ENCODE data around the gene LGALS3.

Gene LGALS3

DNA sequence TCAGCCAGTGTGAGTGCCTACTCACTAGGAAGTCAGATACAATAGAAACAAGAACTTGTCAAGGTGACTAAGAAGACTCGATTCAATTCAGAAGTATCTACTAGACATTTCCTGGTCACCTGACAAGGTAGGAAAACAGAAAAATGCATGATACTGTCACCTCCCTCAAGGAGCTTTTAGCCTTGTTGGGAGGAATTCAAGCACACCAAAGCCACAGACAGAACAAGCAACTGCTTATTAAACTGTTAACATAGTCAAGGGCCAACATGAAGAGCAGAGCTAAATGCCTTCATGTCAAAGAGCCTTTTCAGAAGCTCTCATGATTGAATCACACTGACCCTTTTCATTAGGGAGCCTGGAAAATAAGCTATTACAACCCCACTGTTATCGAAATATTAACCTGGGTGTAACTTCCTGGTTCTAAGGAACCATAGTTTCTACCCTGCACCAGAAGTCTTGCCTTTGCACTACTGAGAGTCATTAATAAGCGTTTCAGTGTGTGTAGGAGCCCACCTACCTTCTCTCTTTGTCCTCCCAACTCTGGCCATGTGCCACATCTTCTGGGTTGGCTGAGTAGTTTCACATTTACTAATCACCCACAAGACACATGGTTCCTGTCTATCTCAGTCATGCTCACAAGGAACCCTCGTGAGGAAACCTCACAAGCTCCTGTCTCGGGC lies 31.0 kb upstream of the LGALS3 start:
- ChIA-PET POLR2A (no interaction called here), CTCF (interaction anchor here (0.8 kb wide), 1 partner anchor 63 kb away, joined by 4 read pairs; no protein-coding TSS in a partner anchor)
- Histone ChIP-seq H3K27ac (ENCODE audit: extremely low read depth, low read depth, low read length) (no peak overlapping the region), H3K4me3 (ENCODE audit: low read depth, low read length) (no peak overlapping the region), H3K4me1 (ENCODE audit: control insufficient read depth, insufficient read depth, low read length) (peaks cover 11% of the 10 kb centered on the region; the same call in 1 of the 2 replicates), H3K36me3 (ENCODE audit: control insufficient read depth in 2 of 2, insufficient read depth in 1 of 2, low read length in 2 of 2) (no peaks in the 10 kb centered on the region), H3K9me3 (ENCODE audit: control insufficient read depth, insufficient read depth, low read depth, low read length) (no peaks in the 10 kb centered on the region)
- TF ChIP-seq ZFHX2 (tag by site-specific recombination; conservative IDR thresholded peaks at IDR 0.05): peak; percentile 68
- TF ChIP-seq, protein P1, sequence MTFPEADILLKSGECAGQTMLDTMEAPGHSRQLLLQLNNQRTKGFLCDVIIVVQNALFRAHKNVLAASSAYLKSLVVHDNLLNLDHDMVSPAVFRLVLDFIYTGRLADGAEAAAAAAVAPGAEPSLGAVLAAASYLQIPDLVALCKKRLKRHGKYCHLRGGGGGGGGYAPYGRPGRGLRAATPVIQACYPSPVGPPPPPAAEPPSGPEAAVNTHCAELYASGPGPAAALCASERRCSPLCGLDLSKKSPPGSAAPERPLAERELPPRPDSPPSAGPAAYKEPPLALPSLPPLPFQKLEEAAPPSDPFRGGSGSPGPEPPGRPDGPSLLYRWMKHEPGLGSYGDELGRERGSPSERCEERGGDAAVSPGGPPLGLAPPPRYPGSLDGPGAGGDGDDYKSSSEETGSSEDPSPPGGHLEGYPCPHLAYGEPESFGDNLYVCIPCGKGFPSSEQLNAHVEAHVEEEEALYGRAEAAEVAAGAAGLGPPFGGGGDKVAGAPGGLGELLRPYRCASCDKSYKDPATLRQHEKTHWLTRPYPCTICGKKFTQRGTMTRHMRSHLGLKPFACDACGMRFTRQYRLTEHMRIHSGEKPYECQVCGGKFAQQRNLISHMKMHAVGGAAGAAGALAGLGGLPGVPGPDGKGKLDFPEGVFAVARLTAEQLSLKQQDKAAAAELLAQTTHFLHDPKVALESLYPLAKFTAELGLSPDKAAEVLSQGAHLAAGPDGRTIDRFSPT (tag by site-specific recombination; IDR thresholded peaks at IDR 0.05): no peak
- TF ChIP-seq EGR2 (tag by site-specific recombination; IDR thresholded peaks at IDR 0.05; ENCODE audit: low read depth): peak; percentile 25; the same call in 1 of the 2 replicates

DNA sequence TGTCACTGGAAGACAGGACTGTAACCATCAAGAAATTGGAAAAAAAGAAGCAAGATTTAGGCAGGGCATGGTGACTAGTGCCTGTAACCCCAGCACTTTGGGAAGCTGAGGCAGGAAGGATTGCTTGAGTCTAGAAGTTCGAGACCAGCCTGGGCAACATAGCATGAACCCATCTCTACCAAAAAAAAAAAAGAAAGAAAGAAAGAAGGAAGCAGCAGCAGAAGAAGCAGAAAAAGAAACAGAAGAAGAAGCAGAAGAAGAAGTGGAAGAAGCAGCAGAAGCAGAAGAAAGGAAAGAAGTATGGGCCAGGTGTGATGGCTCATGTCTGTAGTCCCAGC lies 30.5 kb upstream of the LGALS3 start:
- Histone ChIP-seq H3K36me3 (ENCODE audit: control insufficient read depth in 2 of 2, insufficient read depth in 1 of 2, low read length in 2 of 2) (no peaks in the 10 kb centered on the region), H3K9me3 (ENCODE audit: control insufficient read depth, insufficient read depth, low read depth, low read length) (no peaks in the 10 kb centered on the region), H3K27ac (ENCODE audit: extremely low read depth, low read depth, low read length) (no peak overlapping the region), H3K4me3 (ENCODE audit: low read depth, low read length) (no peak overlapping the region), H3K4me1 (ENCODE audit: control insufficient read depth, insufficient read depth, low read length) (peaks cover 15% of the 10 kb centered on the region)
- ChIA-PET CTCF (interaction anchor here (0.8 kb wide), 1 partner anchor 62 kb away, joined by 4 read pairs; no protein-coding TSS in a partner anchor), POLR2A (no interaction called here)
- TF ChIP-seq ZNF76 (tag by site-specific recombination; IDR thresholded peaks at IDR 0.05; ENCODE audit: borderline replicate concordance, low read depth) (no peak), ZFP3 (tag by site-specific recombination; IDR thresholded peaks at IDR 0.05; ENCODE audit: low read depth) (no peak), ZNF623 (tag by site-specific recombination; IDR thresholded peaks at IDR 0.05) (no peak), ZNF670 (tag by site-specific recombination; IDR thresholded peaks at IDR 0.05; ENCODE audit: low read depth) (no peak), ZNF548 (tag by site-specific recombination; IDR thresholded peaks at IDR 0.05) (no peak), ZNF335 (tag by site-specific recombination; conservative IDR thresholded peaks at IDR 0.05) (no peak), ZNF366 (tag by site-specific recombination; conservative IDR thresholded peaks at IDR 0.05) (no peak), ZNF121 (tag by site-specific recombination; IDR thresholded peaks at IDR 0.05) (no peak), ZNF2 (tag by site-specific recombination; IDR thresholded peaks at IDR 0.05) (no peak), KLF1 (tag by site-specific recombination; IDR thresholded peaks at IDR 0.05) (no peak)
- TF ChIP-seq, protein P2, sequence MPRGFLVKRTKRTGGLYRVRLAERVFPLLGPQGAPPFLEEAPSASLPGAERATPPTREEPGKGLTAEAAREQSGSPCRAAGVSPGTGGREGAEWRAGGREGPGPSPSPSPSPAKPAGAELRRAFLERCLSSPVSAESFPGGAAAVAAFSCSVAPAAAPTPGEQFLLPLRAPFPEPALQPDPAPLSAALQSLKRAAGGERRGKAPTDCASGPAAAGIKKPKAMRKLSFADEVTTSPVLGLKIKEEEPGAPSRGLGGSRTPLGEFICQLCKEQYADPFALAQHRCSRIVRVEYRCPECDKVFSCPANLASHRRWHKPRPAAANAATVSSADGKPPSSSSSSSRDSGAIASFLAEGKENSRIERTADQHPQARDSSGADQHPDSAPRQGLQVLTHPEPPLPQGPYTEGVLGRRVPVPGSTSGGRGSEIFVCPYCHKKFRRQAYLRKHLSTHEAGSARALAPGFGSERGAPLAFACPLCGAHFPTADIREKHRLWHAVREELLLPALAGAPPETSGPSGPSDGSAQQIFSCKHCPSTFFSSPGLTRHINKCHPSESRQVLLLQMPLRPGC (tag by site-specific recombination; IDR thresholded peaks at IDR 0.05): no peak
- TF ChIP-seq, protein P3, sequence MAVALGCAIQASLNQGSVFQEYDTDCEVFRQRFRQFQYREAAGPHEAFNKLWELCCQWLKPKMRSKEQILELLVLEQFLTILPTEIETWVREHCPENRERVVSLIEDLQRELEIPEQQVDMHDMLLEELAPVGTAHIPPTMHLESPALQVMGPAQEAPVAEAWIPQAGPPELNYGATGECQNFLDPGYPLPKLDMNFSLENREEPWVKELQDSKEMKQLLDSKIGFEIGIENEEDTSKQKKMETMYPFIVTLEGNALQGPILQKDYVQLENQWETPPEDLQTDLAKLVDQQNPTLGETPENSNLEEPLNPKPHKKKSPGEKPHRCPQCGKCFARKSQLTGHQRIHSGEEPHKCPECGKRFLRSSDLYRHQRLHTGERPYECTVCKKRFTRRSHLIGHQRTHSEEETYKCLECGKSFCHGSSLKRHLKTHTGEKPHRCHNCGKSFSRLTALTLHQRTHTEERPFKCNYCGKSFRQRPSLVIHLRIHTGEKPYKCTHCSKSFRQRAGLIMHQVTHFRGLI (tag by site-specific recombination; IDR thresholded peaks at IDR 0.05): no peak
- TF ChIP-seq, protein P4, sequence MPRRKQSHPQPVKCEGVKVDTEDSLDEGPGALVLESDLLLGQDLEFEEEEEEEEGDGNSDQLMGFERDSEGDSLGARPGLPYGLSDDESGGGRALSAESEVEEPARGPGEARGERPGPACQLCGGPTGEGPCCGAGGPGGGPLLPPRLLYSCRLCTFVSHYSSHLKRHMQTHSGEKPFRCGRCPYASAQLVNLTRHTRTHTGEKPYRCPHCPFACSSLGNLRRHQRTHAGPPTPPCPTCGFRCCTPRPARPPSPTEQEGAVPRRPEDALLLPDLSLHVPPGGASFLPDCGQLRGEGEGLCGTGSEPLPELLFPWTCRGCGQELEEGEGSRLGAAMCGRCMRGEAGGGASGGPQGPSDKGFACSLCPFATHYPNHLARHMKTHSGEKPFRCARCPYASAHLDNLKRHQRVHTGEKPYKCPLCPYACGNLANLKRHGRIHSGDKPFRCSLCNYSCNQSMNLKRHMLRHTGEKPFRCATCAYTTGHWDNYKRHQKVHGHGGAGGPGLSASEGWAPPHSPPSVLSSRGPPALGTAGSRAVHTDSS (tag by site-specific recombination; IDR thresholded peaks at IDR 0.05): no peak
- TF ChIP-seq, protein P5, sequence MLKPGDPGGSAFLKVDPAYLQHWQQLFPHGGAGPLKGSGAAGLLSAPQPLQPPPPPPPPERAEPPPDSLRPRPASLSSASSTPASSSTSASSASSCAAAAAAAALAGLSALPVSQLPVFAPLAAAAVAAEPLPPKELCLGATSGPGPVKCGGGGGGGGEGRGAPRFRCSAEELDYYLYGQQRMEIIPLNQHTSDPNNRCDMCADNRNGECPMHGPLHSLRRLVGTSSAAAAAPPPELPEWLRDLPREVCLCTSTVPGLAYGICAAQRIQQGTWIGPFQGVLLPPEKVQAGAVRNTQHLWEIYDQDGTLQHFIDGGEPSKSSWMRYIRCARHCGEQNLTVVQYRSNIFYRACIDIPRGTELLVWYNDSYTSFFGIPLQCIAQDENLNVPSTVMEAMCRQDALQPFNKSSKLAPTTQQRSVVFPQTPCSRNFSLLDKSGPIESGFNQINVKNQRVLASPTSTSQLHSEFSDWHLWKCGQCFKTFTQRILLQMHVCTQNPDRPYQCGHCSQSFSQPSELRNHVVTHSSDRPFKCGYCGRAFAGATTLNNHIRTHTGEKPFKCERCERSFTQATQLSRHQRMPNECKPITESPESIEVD (tag by site-specific recombination; IDR thresholded peaks at IDR 0.05): no peak

Measured in HEK293 (cell line).